ENCODE data around the gene IER5L. TPM values are rescaled to one million over a fixed set of nuclear protein-coding genes. Genes with fewer than 3 reads are reported as not detected.

The IER5L gene
- total and polyA plus RNA-seq, 2 donors (not counting 3 experiments of a cell fraction or from before 2014, with no cell fraction given) = 5.3 to 12.3 TPM

DNA sequence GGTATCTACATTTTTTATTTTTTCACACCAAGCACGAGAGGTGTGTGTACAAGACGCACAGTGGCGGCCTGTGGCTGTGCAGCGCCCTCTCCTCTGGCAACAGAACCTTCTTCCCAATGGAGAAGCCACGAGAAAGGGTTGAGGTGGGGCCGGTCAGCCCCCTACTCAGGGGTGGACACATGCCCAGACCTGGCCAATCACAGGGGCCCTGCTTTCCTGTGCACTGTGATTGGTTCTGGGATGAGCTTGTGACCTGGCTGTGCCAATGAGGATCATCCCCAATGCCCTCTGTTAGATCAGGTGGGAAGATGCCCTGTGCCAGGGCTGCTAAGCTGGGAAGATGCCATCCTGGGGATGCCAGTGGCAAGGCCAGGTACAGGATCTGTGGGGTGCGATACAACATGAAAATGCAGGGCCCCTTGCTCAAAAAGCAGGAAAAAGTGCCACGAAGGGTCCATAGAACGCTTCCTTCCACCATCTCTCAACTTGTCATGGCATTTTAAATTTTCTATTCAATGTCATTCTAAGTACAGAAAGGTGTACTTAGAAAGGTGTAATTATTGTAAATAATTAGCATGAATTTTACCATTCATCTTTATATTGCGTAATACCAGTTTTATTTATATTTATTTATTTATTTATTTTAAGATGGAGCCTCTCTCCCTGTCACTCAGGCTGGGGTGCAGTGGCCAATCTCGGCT lies 15.4 kb downstream of the IER5L start:
- no peaks in the 10 kb centered on the region for H3K9me1 ChIP-seq (replicated peaks; ENCODE audit: control insufficient read depth, extremely low read depth, insufficient read depth, low read length)
- H3K4me3 ChIP-seq (replicated peaks in 1 of 3; ENCODE audit: insufficient read depth in 1 of 3, low read depth in 1 of 3, low read length in 3 of 3) = no peak overlapping the region
- H3K36me3 ChIP-seq (ENCODE audit: control insufficient read depth in 2 of 2, extremely low read depth in 1 of 2, insufficient read depth in 2 of 2, low read length in 2 of 2) = no peaks in the 10 kb centered on the region
- no peaks in the 10 kb centered on the region for H3K79me2 ChIP-seq (ENCODE audit: control insufficient read depth, insufficient read depth, low read length)
- ChIA-PET CTCF (interaction anchor here (2.5 to 8.2 kb wide), 2 partner anchors 12 to 20 kb away, joined by 16 to 80 read pairs; no protein-coding TSS in a partner anchor), POLR2A (no interaction called here)
- TF ChIP-seq FOS (IDR thresholded peaks at IDR 0.05; ENCODE audit: borderline replicate concordance, insufficient read depth, low read length) (no peak), POLR2A (IDR thresholded peaks at IDR 0.05; ENCODE audit: low read depth, low read length) (no peak), GATA2 (IDR thresholded peaks at IDR 0.05; ENCODE audit: insufficient read depth, insufficient read length, low read depth, low read length) (no peak), EZH2 (IDR thresholded peaks at IDR 0.05; ENCODE audit: borderline replicate concordance, low read depth, low read length, severe bottlenecking) (no peak)
- TF ChIP-seq, protein P1, sequence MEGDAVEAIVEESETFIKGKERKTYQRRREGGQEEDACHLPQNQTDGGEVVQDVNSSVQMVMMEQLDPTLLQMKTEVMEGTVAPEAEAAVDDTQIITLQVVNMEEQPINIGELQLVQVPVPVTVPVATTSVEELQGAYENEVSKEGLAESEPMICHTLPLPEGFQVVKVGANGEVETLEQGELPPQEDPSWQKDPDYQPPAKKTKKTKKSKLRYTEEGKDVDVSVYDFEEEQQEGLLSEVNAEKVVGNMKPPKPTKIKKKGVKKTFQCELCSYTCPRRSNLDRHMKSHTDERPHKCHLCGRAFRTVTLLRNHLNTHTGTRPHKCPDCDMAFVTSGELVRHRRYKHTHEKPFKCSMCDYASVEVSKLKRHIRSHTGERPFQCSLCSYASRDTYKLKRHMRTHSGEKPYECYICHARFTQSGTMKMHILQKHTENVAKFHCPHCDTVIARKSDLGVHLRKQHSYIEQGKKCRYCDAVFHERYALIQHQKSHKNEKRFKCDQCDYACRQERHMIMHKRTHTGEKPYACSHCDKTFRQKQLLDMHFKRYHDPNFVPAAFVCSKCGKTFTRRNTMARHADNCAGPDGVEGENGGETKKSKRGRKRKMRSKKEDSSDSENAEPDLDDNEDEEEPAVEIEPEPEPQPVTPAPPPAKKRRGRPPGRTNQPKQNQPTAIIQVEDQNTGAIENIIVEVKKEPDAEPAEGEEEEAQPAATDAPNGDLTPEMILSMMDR (IDR thresholded peaks at IDR 0.05; ENCODE audit: extremely low read depth in 1 of 2, insufficient read depth in 1 of 2, low read depth in 1 of 2, low read length in 2 of 2) = no peak
- no TSS peak for BruUV-seq (replicated peaks)
- dilution Hi-C loops (cut with MboI; ENCODE audit: extremely low pct_ligation_motif_present, low sequenced_read_pairs) = no loop called here
- H2AFZ ChIP-seq (ENCODE audit: low read depth, low read length) = no peak overlapping the region
- H3K4me1 ChIP-seq (ENCODE audit: control insufficient read depth, extremely low read depth, insufficient read depth, low read length) = peaks cover 10% of the 10 kb centered on the region
- FAIRE-seq = no peak
- intact Hi-C loops (cut with micrococcal nuclease) = no loop called here
- no peaks in the 10 kb centered on the region for H3K27me3 ChIP-seq (ENCODE audit: control insufficient read depth in 2 of 2, insufficient read depth in 2 of 2, low read length in 2 of 2)
- no peaks in the 10 kb centered on the region for H4K20me1 ChIP-seq (replicated peaks; ENCODE audit: control insufficient read depth, extremely low read depth, insufficient read depth, low read length)
- DNase-seq (ENCODE audit: low read depth, low spot score) = no peak
- no peak overlapping the region for H3K4me2 ChIP-seq (ENCODE audit: insufficient read depth, low read length)
- H3K27ac ChIP-seq (ENCODE audit: insufficient read depth, low read depth, low read length) = no peak overlapping the region
- H3K9me3 ChIP-seq (replicated peaks; ENCODE audit: control insufficient read depth, insufficient read depth, low read length) = no peaks in the 10 kb centered on the region
- no peak overlapping the region for H3K9ac ChIP-seq (replicated peaks; ENCODE audit: extremely low read depth, insufficient read depth, low read length)

DNA sequence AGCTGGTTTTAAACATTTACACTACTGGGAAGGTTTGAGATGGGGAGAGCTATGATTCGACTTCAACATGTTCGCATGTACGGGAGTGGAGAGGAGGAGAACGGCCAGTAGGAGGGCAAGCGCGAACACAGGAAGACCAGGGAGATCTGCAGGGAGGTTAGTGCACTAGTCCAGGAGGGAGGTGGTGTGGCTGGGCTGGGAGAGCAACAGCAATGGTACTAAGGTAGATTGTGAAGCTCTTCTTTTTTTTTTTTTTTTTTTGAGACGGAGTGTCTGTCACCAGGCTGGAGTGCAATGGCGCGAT lies 16.6 kb downstream of the IER5L start:
- no peaks in the 10 kb centered on the region for H4K20me1 ChIP-seq (replicated peaks; ENCODE audit: control insufficient read depth, extremely low read depth, insufficient read depth, low read length)
- no peak overlapping the region for H3K4me3 ChIP-seq (replicated peaks in 1 of 3; ENCODE audit: insufficient read depth in 1 of 3, low read depth in 1 of 3, low read length in 3 of 3)
- dilution Hi-C loops (cut with MboI; ENCODE audit: extremely low pct_ligation_motif_present, low sequenced_read_pairs) = no loop called here
- DNase-seq (ENCODE audit: low read depth, low spot score) = no peak
- no peaks in the 10 kb centered on the region for H3K9me3 ChIP-seq (replicated peaks; ENCODE audit: control insufficient read depth, insufficient read depth, low read length)
- H3K79me2 ChIP-seq (ENCODE audit: control insufficient read depth, insufficient read depth, low read length) = no peaks in the 10 kb centered on the region
- no peaks in the 10 kb centered on the region for H3K9me1 ChIP-seq (replicated peaks; ENCODE audit: control insufficient read depth, extremely low read depth, insufficient read depth, low read length)
- CTCF ChIA-PET = interaction anchor here (1.1 to 8.2 kb wide), 2 partner anchors 18 to 21 kb away, joined by 3 to 80 read pairs; no protein-coding TSS in a partner anchor
- POLR2A ChIA-PET = no interaction called here
- no peaks in the 10 kb centered on the region for H3K27me3 ChIP-seq (ENCODE audit: control insufficient read depth in 2 of 2, insufficient read depth in 2 of 2, low read length in 2 of 2)
- no peak overlapping the region for H3K27ac ChIP-seq (ENCODE audit: insufficient read depth, low read depth, low read length)
- FAIRE-seq = no peak
- H3K4me1 ChIP-seq (ENCODE audit: control insufficient read depth, extremely low read depth, insufficient read depth, low read length) = no peaks in the 10 kb centered on the region
- intact Hi-C loops (cut with micrococcal nuclease) = no loop called here
- no TSS peak for BruUV-seq (replicated peaks)
- H2AFZ ChIP-seq (ENCODE audit: low read depth, low read length) = no peak overlapping the region
- H3K9ac ChIP-seq (replicated peaks; ENCODE audit: extremely low read depth, insufficient read depth, low read length) = no peak overlapping the region
- no peak overlapping the region for H3K4me2 ChIP-seq (ENCODE audit: insufficient read depth, low read length)
- TF ChIP-seq JUN (IDR thresholded peaks at IDR 0.05; ENCODE audit: borderline replicate concordance, insufficient read depth, insufficient read length, low read depth) (no peak), GATA2 (IDR thresholded peaks at IDR 0.05; ENCODE audit: insufficient read depth, insufficient read length, low read depth, low read length) (no peak), FOS (IDR thresholded peaks at IDR 0.05; ENCODE audit: borderline replicate concordance, insufficient read depth, low read length) (no peak), EZH2 (IDR thresholded peaks at IDR 0.05; ENCODE audit: borderline replicate concordance, low read depth, low read length, severe bottlenecking) (no peak)
- TF ChIP-seq, protein P1 (IDR thresholded peaks at IDR 0.05; ENCODE audit: extremely low read depth in 1 of 2, insufficient read depth in 1 of 2, low read depth in 1 of 2, low read length in 2 of 2) = no peak
- no peaks in the 10 kb centered on the region for H3K36me3 ChIP-seq (ENCODE audit: control insufficient read depth in 2 of 2, extremely low read depth in 1 of 2, insufficient read depth in 2 of 2, low read length in 2 of 2)

All from endothelial cell of umbilical vein (primary cell).